Stimulated activated CD4-positive, alpha-beta T cell treated with anti-CD3 and anti-CD28 coated beads, Interleukin-2, amount 100 ng/mL, for 48 hours (primary cell): ENCODE measurements around the gene DAZAP1.

Source experiments
- DNase-seq, 2 donors: peaks; one replicate each; pipeline ENCODE4 v3.0.0-alpha.2; 2020

DAZAP1 gene

DNA sequence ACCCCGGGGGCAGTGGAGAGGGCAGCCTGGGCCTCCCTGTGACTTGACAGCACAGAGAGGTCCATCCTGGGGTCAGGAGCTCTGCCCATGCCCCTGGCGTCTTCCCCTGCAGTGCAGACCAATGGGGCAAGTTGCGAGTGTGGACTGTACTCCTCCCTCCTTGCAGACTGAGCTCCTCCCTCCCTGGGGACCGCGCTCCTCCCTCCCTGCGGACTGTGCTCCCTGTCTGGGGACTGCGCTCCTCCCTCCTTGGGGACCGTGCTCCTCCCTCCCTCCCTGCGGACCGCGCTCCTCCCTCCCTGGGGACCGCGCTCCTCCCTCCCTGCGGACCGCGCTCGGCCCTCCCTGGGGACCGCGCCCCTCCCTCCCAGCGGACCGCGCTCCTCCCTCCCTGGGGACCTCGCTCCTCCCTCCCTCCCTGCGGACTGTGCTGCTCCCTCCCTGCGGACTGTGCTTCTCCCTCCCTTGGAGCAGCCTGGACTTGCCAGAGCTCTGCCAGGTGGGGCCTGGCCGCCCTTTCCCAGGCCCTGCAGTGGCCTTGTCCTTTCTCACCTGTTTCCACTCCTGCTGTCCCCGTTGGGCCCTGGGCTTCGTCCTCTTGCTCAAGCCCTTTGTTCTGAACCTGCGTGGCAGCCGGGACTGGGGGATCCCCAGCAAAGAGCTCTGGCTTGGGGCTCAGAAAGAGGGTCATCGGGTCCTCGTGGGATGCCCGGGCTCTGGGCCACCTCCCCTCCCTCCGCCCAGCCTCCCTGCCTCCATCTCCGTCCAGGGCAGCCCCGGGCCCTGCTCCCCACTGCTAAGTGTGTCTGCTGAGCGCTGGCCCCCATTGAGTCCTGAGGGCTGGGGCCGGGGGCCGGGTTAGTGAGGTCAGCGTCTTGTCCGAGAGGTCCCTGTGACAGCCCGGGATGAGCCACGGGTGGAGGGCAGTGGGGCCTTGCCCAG is 12.9 kb upstream of the DAZAP1 start:
- DNase-seq, result no peak

DNA sequence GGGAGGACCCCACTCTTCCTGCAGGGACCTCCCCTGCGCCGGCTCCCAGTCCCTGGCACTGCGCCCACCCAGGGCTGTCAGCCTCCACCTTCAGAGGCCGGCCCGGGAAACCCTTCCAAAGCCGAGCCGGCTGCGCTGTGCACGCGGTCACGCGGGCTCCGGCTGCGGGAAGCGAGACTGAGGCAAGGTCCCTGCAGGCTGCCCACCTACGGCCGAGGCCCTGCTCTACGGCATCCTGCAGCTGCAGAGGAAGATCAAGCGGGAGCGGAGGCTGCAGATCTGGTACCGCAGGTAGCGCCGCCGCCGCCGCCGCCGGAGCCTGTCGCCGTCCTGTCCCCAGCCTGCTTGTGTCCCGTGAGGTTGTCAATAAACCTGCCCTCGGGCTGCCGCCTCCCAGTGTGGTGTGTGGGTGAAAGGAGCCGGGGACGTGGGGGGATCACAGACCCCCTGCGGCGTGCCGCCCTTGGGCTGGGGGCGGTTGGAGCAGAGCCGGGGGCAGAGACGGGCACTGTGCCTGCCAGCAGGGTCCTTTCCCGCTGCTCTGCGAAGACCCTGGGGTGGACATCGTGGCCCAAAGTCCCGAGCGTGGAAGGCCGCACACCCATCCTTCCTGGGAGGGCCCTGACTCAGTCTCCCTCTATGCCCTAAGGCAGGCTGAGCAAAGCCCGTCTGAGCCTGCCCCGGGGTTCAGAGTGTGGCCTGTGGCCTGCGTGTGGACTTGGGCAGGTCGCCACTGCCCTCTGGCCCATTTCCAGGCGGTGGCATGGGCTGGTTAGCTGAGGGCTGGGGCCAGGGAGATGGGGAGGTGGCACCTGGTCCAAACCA is 12.0 kb upstream of the DAZAP1 start:
- no peak for DNase-seq

DNA sequence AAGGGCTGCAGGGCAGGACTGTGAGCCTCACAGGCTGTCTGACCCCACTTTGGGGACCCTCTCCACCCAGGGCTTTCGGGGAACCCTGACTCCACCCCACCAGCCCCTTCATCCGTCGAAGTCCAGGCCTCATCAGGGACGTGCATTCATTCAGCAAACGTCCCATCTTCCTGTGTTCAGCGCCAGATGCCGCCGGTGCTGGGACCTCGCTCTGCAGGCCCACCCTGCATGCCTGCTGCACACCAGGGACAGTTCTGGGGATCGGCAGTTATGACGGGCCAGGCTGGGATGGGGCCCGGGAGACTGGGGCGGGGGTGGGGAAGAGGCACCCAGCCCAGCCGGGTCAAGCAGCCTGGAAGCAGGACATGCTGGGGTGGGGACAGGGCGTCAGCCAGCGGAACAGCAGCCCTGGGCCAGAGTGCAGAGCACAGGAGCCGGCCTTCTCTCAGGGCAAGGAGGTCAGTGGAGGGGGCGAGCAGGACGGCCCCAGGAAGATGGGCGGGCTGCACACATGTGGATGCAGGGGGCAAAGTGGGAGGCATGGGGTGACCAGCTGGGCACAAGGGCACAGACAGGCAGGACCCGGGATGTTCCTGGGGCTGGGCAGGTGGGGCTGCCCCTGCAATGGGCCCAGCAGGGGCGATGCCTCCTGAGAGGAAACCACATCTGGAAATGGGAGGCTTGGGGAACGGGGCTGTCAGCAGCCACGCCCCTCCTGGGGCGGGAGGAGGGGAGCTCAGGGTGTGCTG is 11.2 kb upstream of the DAZAP1 start:
- DNase-seq, result no peak

DNA sequence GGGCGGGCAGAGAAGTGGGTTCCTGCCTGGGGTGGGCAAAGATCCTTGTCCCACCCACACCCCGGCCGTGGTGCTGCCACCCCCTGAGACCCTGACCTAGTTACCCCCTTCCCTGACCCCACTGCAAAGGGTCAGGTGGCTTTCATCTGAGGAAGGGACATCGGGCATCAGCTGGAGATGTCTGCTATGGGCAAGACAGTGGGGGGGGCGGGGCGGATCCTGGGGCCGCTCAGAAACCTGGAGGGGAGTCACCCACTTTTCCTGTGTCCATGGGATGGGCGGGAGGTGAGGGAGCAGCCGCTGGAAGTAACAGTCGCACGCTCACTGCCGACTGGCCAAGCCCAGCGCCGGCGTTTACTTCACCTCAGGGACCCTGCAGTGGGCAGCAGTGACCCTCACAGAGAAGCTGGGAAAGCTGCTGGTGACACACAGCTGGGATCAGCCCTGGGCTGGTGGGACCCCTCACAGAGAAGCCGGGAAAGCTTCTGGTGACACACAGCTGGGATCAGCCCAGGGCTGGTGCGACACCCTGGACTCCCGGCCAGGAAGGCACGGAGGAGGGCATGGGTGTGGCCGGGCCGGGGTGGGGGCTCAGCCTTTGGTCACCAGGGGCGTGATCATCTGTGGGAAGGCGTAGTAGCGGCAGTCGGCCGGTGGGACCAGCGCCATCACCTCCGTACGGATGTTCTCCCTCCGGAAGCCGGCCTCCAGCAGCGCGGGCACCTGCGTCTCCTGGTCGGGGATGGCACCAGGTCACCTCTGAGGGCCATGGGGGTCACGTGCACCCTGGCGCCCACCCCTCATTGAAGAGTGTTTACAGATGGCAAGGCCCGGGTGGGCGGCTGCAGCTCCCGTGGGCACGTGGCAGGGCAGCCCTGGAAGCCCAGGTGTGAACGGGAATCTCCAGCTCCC is 10.4 kb upstream of the DAZAP1 start:
- no peak for DNase-seq

DNA sequence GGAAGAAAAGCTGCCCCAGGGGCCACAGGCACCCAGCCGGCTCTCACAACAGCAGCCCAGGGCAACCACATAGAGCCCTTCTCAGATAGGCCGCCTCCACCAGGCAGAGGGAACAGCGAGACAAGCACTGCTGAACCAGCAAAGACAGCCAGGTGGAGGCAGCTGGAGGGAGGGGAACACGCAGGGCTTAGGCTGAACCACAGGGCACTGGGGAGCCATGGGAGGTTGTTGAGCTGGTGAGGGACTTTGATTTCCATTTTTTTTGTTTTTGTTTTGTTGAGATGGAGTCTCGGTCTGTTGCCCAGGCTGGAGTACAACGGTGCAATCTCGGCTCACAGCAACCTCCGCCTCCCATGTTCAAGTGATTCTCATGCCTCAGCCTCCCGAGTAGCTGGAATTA is 9.5 kb upstream of the DAZAP1 start:
- no peak for DNase-seq

DNA sequence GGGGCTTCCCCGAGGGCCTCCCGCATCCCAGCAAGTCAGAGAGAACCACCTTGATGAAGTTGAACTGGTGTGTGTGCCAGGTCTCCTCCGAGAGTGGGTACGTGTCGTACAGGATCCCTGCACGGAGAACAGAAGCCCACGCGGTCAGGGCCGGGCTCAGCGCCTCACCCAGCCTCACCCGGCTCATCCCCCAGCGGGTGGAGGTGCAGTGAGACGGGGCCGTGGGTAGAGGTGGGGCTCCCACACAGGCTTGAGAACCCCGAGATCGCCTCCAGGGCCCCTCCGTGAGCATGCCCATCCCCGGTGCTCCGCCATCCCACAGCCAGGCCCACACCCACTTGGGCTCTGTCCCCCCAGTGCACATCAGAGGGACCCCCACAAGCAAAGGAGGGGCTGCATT is 8.3 kb upstream of the DAZAP1 start:
- DNase-seq, result no peak

DNA sequence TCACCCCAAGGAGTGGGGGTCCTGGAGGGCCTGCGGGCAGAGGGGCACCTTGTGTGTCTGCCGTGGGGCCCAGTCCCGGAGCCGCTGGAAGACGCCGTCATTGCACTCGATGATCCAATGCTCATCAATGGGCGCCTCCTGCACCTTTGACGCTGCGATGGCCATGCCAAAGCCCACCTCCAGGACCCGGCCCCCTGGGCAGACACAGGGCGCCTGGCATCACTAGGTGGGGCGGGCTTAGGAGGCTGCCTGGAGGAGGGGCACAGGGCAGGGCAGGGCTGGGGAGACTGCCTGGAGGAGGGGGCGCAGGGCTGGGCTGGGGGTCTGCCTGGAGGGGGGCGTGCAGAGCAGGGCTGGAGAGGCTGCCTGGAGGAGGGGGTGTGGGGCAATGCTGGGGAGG is 7.6 kb upstream of the DAZAP1 start:
- no peak for DNase-seq

DNA sequence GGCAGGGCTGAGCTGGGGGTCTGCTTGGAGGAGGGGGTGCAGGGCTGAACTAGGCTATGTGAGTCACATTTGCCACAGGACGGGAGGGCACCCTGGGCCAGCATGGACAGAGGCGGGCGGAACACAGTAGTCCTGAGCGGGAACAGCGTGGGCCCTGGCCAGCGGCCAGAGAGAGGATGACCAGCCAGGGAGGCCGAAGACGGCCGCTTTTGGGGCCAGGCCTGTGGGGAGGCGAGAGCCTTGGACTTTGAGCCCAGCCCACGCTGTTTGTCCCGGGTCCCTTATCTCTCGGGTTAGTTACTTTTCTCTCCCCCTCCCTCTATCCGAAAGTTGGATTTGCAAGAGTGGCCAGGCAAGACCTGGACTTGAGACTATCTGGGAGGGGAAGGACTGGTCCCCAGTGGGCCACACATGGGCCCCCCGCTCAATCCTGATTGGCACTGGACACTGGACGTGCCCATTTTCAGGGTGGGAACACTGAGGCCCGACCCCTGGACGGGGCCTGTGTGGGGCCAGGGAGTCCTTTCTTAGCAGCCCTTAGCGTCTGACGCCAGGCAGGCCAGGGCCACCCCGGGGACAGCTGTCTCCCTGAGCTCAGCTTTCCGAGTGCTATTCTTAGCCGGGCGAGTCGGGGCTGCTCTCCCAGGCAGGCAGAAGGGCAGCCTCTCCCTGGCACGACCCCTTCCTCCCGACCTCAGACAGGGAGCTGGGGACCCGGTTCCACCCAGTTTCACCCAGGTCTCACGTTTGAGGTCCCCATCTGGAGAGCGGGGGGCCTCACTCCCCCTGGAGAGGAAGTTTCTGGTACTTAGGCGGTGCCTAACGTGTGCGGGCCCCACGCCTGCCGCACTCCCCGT is 6.9 kb upstream of the DAZAP1 start:
- no peak for DNase-seq

DNA sequence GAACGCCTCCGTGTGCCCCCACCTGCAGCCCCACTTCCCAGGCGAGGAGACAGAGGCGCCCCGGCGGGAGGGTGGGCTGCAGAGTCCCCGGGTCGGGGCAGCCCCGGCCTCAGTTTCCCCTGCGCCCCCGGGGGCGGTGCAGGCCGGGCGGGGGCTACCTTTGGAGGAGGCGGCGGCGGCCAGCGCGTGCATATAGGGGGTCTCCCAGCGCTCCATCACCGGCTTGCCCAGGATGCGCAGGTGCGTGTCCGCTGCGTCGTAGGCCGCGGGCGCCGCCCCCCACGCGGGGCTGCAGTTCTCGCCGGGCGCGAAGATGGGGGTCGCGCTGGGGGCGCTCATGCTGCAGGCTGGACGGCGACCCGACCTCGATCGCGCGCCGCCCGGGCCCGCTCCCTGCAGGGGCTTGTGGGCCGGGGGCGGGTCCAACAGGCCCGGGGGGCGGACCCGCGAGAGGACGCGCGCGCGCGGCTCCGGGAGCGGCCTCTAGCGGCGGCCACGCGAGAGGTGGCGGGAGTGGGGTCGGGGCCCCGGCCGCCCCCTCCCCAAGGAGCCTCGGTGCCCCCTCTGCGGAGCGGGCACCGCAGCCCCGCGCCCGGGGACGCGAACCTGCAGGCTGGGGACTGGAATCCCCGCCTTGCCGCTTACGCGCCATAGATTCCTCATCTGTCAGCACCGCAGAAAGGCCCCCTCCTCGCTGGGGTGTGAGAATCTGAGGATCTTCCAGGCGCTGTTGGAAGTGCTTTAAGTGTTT is 6.1 kb upstream of the DAZAP1 start, which contains the start of gene GAMT:
Gene GAMT, minus strand, starts transcription at position 405 of the 751 bp plus-strand sequence. Its CDS starts 66 bp downstream, at position 339.
- DNase-seq, result peak; percentile 45 to 59

DNA sequence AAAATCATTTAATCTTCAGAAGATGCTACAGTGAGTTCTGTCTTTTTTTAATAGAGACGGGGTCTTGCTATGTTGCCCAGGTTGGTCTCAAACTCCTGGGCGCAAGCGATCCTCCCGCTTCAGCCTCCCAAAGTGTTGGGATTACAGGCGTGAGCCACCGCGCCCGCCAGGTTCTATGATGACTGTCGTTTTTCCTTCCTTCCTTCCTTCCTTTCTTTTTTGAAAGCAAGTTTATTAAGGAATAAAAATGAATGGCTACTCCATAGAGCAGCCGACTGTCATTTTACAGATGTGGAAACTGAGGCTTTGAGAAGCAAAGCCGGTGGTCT is 5.5 kb upstream of the DAZAP1 start:
- no peak for DNase-seq

DNA sequence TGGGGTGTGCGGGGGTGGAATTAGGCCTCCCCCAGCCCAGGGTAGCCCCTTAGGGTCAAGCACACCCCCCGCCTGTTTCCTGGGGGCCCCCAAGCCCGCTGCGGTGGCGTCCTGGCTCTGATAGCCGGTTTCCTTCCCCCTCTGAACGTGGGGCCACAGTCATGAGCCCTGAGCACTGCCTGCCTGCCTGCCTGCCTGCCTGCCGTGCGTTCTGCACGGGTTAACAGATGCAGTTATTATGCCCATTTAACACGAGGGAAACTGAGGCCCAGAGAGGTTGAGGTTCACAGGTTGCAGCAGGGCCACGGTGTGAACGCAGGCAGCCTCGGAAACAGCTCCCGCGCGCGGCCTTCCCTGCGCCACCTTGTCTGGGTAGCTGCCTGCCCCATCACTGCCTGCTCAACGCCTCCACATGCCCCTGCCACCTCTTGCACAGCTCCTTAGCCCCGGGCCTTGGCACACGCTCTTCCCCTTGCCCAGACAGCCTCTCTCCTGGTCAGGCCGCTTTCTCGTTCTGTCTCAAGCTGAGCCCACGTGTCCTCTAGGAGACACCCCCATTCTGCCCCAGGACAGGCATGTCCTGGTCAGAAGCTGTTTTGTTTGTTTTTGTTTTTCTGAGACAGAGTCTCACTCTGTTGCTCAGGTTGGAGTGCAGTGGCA is 4.8 kb upstream of the DAZAP1 start:
- no peak for DNase-seq

DNA sequence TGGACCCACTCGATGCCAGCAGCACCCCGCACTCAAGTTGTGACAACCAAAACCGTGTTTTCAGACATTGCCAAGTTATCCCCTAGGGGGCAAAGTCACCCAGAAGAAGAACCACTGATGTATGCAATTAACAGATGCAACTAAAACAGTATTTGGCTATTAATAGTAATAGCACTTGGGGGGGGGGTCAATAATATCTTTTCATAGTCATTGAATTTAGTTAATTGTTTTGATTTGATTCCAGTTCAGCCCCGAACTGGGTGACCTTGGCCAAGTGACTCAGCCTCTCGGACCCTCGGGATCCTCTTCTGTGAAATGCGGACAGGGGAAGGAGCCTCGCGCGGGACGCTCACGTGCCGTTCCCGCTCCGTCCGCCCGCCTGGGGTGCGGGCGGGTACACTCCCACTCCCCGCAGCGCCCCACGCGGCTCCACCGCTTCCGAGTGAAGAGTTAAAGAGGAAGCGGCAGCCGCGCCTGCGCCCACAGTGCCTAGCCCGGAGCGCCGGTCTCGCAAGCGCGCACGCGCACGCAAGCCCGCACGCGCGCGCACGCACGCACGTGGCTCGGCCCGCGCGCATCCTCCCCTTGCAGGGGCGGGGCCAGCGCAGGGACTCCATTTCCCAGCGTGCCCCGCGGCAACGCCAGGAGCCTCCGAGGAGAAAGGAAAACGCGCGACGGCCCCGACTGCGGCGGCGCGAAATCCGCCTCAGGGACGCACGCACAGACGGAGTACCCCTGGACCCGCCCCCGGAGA is 435 bp upstream of the DAZAP1 start:
- DNase-seq, result peak; percentile 99

DNA sequence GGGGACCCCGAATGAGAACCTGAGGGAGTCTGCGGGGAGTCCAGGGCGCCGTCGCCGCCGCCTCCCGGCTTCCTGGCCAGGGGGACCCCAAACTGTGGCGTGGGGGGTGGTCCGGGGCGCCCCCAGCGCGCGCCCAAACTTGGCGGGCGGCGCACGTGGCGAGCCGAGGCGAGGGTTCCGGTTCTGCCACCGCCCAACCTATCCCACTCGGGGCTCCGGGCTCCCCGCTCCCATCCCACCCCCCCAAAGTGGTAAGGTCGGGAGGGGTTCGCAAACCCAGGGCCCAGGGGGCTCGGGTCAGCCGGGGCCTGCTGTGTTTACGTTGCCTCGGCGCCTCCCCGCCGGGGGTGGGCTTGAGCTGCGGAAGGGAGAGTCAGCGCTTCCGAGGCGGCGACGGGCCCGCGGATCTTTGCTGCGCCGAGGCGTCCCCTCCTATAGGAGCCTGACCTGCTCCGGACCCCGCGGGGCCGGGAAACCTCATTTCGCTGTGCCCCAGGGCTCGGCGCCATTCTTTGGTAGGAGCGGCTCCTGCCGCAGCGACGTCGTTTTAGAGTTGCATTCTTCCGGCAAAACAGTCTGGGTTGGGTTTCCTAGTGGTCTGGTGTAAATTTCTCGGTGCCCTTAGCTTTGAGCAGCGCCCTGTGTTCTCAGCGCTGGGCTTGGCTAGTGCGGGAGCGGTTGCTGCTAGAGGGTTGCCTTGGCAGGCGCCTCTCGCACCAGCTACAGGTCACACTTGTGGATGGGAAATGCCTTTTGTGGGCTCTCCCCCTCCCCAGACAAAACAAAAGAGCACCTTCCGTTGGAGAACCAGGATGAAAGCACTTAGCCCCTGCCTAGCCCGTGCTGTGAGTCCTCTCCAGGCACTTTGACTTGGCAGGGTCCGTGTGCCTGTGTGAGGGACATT is 1.2 kb downstream of the DAZAP1 start:
- DNase-seq, result peak; percentile 28 to 52

DNA sequence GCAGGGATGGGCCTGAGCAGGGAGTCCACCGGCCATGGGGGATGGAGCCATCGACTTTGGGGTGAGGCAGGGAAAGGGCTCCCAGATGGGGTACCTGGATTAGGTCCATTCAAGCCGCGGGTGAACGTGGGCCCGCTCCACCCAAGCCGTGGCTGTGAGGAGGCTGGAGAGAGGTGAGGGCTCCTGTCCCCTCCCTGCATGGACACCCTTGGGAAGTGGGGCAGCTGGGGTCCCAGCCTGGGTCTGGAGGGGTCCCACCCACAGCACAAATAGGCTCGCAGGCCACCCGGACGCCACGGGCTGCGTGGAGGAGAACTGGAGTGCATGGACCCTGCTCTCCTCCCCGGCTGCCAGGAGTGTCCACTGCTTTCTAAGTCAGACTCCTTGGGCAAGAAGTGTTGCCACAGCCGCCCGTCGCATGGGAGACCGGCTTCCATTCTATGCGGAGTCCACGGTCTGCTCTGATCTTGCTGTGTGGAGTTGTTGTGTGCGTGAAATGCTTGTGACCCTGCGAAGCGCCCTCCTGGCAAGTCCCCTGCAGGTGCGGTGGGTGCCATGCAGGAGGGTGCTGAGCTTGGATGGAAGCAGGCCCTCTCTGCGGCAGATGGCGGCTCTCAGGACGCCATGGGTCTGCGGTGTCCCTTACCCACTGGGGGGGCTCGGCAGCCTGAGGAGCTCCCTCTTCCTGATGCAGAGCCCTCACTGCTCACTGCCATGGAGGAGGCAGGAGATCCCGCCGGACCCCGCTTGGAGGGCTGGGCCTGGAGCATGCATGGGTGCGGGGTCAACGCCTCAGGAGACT is 2.0 kb downstream of the DAZAP1 start:
- no peak for DNase-seq

DNA sequence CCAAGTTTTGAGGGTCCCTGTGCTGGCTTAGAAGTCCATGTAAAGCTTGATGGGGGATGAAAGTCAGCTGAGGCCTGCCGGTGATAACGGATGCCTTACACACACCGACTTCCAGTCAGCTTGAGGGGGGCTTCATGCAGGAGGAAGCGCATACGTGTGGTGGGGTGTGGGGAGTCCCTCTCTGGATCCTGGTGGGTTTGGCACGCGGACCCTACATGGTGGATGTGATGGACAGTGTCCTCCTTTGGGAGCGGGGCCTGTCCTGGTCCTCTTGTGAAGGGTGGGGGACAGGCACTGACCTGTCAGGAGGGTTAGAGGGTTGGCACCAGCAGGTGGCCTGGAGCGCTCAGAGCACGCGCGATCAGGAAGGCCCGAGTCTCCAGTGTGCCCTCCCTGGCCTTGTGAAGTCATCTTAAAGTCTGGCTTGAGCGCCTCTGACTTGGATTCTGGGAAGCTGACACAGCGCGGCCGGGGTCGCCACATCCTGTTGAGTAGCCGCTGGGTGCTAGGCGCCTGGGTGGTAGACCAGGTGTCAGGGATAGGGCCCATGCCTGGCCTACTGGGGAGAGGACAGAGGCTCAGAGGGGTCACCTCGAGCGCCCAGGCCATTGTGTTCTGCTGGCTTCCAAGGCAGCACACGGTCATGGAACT is 2.9 kb downstream of the DAZAP1 start:
- no peak for DNase-seq

DNA sequence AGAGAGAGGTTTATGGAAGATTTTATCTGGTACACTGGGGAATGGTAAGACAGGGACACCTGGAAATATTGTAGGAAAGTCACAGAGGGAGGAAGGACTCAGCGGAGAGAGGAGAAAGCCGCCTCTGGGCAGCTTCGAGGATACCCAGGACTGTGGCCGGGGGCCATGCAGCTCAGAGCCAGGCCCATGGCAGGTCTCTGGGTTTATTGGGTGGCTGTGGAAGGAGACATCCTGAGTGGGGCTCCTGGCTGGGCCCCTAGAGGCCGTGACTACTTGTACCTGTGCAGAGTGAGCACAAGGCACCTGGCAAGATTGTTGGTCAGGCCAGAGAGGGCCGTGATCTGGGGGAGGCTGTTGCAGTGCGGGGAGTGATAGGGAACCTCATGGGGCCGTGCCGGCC is 3.4 kb downstream of the DAZAP1 start:
- DNase-seq, result no peak
